HepG2 (cell line): Measurements from ENCODE around the gene CFAP119. TPM values are rescaled to one million over a fixed set of nuclear protein-coding genes. Genes with fewer than 3 reads are reported as not detected.
A peak's percentile ranks its signal among the peaks of the same experiment; 100 is the strongest.

Experiments used
- DMAP1 ChIP-seq: IDR thresholded peaks from 2 replicates; pipeline ENCODE4 v1.6.1; 2016
- GTF2F1 ChIP-seq: fragments of 150-350 bp; IDR thresholded peaks from 2 replicates; pipeline ENCODE4 v1.6.1; 2014; ENCODE audit warnings: low read length
- KLF16 ChIP-seq, 2 experiments: sonication (generic) in 1 of 2; formaldehyde crosslinking in 1 of 2; IDR thresholded peaks; 2 replicates each; pipeline versions ENCODE4 v1.6.1 to v1.8.0; 2016 to 2023; ENCODE audit warnings: missing genetic modification reagents in 2 of 2, missing compliant biosample characterization in 1 of 2
- KLF9 ChIP-seq: IDR thresholded peaks from 2 replicates; pipeline ENCODE4 v1.6.1; 2016; ENCODE audit warnings: low read depth
- MBNL3 ChIP-seq: fragments of 250-450 bp; sonication (Bioruptor Pico); conservative IDR thresholded peaks from 2 replicates; pipeline ENCODE4 v1.8.0; 2022; ENCODE audit warnings: mild to moderate bottlenecking, inconsistent platforms
- RFXANK ChIP-seq: IDR thresholded peaks from 2 replicates; pipeline ENCODE4 v1.6.1; 2016
- ZBTB7A ChIP-seq: sonication (generic); formaldehyde crosslinking; IDR thresholded peaks from 2 replicates; pipeline ENCODE4 v1.8.0; 2022; ENCODE audit warnings: mild to moderate bottlenecking, missing genetic modification reagents
- ZIK1 ChIP-seq: sonication (generic); formaldehyde crosslinking; IDR thresholded peaks from 2 replicates; pipeline ENCODE4 v1.5.0; 2020; ENCODE audit warnings: mild to moderate bottlenecking, low read depth, missing genetic modification reagents, borderline replicate concordance
- ZNF326 ChIP-seq: sonication (generic); formaldehyde crosslinking; IDR thresholded peaks from 2 replicates; pipeline ENCODE4 v1.4.0; 2020; ENCODE audit warnings: missing genetic modification reagents, borderline replicate concordance
- ZNF530 ChIP-seq: sonication (generic); formaldehyde crosslinking; IDR thresholded peaks from 2 replicates; pipeline ENCODE4 v1.5.0; 2020; ENCODE audit warnings: low read depth, mild to moderate bottlenecking, missing genetic modification reagents
- ZNF570 ChIP-seq: sonication (generic); formaldehyde crosslinking; IDR thresholded peaks from 2 replicates; pipeline ENCODE4 v1.4.0; 2020; ENCODE audit warnings: mild to moderate bottlenecking, missing genetic modification reagents, borderline replicate concordance
- ZNF577 ChIP-seq: sonication (generic); formaldehyde crosslinking; IDR thresholded peaks from 2 replicates; pipeline ENCODE4 v1.4.0; 2020; ENCODE audit warnings: mild to moderate bottlenecking, low read depth, missing genetic modification reagents, borderline replicate concordance
- ZNF619 ChIP-seq: sonication (generic); formaldehyde crosslinking; IDR thresholded peaks from 2 replicates; pipeline ENCODE4 v1.4.0; 2020; ENCODE audit warnings: mild to moderate bottlenecking, missing genetic modification reagents
- polyA plus RNA-seq, 8 experiments: library from polyadenylated mRNA; depleted of rRNA in 3 of 8; stranded (reverse) in 7 of 8; unstranded in 1 of 8; fragments of >200 nt; fragmentation: Illumina TruSeq in 4 of 8; extraction: Trizol in 4 of 8; gene quantifications; 2 replicates each; pipeline versions ENCODE4 v1.2.1 to v1.2.3, GENCODE V29; 2011 to 2016; ENCODE audit warnings: low read depth in 4 of 8, missing spikeins in 1 of 8, mixed read lengths in 1 of 8; ENCODE audit not compliant: insufficient read depth in 1 of 8
- total RNA-seq, 5 experiments: library from RNA; depleted of rRNA; stranded (reverse); fragments of >200 nt; fragmentation: Illumina TruSeq; extraction: Trizol; gene quantifications; 2 replicates each; pipeline ENCODE4 v1.2.3, GENCODE V29; 2016; ENCODE audit warnings: low read depth in 1 of 5
- TF ChIP-seq, protein P1 (sequence below): sonication (generic); formaldehyde crosslinking; IDR thresholded peaks from 2 replicates; pipeline ENCODE4 v1.5.1; 2020; ENCODE audit warnings: mild to moderate bottlenecking, missing genetic modification reagents
- TF ChIP-seq, protein P2 (sequence below): sonication (generic); formaldehyde crosslinking; IDR thresholded peaks from 2 replicates; pipeline ENCODE4 v1.8.0; 2022; ENCODE audit warnings: mild to moderate bottlenecking, missing genetic modification reagents, borderline replicate concordance
- TF ChIP-seq, protein P3 (sequence below): sonication (generic); formaldehyde crosslinking; IDR thresholded peaks from 2 replicates; pipeline ENCODE4 v1.5.0; 2020; ENCODE audit warnings: missing genetic modification reagents
- TF ChIP-seq, protein P4 (sequence below): sonication (generic); formaldehyde crosslinking; IDR thresholded peaks from 2 replicates; pipeline ENCODE4 v1.5.0; 2020; ENCODE audit warnings: mild to moderate bottlenecking, low read depth, missing genetic modification reagents, borderline replicate concordance
- TF ChIP-seq, protein P5 (sequence below): IDR thresholded peaks from 2 replicates; pipeline ENCODE4 v1.6.1; 2016; ENCODE audit warnings: low read depth
- TF ChIP-seq, protein P6 (sequence below): sonication (generic); formaldehyde crosslinking; IDR thresholded peaks from 2 replicates; pipeline ENCODE4 v1.4.0; 2020; ENCODE audit warnings: mild to moderate bottlenecking, missing genetic modification reagents

Gene CFAP119
- total and polyA plus RNA-seq, 2 of the 13 experiments (the other 11 are each of a cell fraction or from before 2014, with no cell fraction given) = 6.4 TPM

DNA sequence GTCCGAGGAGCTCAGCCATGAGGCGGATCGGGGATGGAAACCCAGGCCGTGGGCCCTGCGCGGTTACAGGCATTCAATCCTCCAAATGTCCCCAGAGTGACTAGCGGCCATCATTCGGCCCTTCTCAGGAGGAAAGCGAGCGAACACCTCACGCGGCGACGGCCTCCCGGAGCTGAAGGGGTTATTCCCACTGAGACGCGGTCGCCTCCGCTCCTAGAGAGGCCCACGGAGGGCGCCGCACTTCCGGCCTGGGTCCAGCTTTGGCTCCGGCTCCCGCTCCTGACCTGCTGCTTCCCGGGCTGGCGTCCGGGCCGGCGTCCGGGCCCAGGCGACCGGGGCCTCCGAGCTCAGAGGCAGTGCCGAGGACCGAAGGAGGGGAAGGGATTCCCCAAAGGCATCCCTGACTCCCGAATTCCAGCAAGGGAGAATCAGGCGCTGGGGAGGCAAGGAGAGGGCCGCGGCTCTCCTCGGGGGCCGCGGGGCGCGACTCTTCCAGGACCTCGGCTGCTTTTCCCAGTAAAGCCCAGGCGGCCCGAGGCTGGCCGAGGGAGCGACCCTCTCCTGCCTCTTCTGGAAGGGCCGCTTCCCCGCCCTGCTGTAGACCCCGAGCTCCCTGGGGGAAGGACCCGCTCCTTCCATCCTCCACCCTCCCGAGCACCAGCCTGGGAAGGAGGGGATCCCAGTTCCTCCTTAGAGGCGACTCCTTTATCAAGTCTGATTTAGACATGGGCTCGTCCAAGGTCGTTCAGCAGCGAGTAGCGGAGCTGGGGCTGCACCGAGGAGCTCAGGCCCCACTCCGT is 43.7 kb upstream of the CFAP119 start (continued):
- TF ChIP-seq, protein P1, sequence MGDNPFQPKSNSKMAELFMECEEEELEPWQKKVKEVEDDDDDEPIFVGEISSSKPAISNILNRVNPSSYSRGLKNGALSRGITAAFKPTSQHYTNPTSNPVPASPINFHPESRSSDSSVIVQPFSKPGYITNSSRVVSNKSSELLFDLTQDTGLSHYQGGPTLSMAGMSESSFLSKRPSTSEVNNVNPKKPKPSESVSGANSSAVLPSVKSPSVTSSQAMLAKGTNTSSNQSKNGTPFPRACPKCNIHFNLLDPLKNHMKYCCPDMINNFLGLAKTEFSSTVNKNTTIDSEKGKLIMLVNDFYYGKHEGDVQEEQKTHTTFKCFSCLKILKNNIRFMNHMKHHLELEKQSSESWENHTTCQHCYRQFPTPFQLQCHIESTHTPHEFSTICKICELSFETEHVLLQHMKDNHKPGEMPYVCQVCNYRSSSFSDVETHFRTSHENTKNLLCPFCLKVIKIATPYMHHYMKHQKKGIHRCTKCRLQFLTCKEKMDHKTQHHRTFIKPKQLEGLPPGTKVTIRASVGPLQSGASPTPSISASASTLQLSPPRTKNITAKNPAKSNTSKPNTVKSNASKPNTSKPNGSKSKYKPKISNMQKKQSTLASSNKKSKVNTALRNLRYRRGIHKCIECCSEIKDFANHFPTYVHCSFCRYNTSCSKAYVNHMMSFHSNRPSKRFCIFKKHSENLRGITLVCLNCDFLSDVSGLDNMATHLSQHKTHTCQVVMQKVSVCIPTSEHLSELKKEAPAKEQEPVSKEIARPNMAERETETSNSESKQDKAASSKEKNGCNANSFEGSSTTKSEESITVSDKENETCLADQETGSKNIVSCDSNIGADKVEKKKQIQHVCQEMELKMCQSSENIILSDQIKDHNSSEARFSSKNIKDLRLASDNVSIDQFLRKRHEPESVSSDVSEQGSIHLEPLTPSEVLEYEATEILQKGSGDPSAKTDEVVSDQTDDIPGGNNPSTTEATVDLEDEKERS (CRISPR knock-in tag) = no peak; the same call in 1 of the 2 replicates
- peak; percentile 77; the same call in 1 of the 2 replicates for TF ChIP-seq ZNF530 (CRISPR knock-in tag)
- peak; percentile 71; the same call in 1 of the 2 replicates for TF ChIP-seq ZNF570
- TF ChIP-seq, protein P2, sequence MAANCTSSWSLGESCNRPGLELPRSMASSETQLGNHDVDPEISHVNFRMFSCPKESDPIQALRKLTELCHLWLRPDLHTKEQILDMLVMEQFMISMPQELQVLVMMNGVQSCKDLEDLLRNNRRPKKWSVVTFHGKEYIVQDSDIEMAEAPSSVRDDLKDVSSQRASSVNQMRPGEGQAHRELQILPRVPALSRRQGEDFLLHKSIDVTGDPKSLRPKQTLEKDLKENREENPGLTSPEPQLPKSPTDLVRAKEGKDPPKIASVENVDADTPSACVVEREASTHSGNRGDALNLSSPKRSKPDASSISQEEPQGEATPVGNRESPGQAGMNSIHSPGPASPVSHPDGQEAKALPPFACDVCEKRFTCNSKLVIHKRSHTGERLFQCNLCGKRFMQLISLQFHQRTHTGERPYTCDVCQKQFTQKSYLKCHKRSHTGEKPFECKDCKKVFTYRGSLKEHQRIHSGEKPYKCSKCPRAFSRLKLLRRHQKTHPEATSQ (CRISPR knock-in tag) = no peak
- peak; percentile 90; the same call in 1 of the 2 replicates for TF ChIP-seq KLF9 (CRISPR knock-in tag)
- peak; percentile 93; the same call in 1 of the 2 replicates for TF ChIP-seq RFXANK (CRISPR knock-in tag)
- TF ChIP-seq, protein P3, sequence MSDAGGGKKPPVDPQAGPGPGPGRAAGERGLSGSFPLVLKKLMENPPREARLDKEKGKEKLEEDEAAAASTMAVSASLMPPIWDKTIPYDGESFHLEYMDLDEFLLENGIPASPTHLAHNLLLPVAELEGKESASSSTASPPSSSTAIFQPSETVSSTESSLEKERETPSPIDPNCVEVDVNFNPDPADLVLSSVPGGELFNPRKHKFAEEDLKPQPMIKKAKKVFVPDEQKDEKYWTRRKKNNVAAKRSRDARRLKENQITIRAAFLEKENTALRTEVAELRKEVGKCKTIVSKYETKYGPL (CRISPR knock-in tag) = peak; percentile 52; the same call in 1 of the 2 replicates
- TF ChIP-seq, protein P4, sequence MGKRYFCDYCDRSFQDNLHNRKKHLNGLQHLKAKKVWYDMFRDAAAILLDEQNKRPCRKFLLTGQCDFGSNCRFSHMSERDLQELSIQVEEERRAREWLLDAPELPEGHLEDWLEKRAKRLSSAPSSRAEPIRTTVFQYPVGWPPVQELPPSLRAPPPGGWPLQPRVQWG = no peak
- TF ChIP-seq ZNF577 (CRISPR knock-in tag) = no peak; the same call in 1 of the 2 replicates
- TF ChIP-seq, protein P5, sequence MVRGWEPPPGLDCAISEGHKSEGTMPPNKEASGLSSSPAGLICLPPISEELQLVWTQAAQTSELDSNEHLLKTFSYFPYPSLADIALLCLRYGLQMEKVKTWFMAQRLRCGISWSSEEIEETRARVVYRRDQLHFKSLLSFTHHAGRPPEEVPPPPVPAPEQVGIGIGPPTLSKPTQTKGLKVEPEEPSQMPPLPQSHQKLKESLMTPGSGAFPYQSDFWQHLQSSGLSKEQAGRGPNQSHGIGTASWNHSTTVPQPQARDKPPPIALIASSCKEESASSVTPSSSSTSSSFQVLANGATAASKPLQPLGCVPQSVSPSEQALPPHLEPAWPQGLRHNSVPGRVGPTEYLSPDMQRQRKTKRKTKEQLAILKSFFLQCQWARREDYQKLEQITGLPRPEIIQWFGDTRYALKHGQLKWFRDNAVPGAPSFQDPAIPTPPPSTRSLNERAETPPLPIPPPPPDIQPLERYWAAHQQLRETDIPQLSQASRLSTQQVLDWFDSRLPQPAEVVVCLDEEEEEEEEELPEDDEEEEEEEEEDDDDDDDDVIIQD = peak; percentile 79; the same call in 1 of the 2 replicates
- TF ChIP-seq DMAP1 (CRISPR knock-in tag) = peak; percentile 96
- peak; percentile 85; the same call in 1 of the 2 replicates for TF ChIP-seq ZBTB7A (CRISPR knock-in tag)
- TF ChIP-seq, protein P6, sequence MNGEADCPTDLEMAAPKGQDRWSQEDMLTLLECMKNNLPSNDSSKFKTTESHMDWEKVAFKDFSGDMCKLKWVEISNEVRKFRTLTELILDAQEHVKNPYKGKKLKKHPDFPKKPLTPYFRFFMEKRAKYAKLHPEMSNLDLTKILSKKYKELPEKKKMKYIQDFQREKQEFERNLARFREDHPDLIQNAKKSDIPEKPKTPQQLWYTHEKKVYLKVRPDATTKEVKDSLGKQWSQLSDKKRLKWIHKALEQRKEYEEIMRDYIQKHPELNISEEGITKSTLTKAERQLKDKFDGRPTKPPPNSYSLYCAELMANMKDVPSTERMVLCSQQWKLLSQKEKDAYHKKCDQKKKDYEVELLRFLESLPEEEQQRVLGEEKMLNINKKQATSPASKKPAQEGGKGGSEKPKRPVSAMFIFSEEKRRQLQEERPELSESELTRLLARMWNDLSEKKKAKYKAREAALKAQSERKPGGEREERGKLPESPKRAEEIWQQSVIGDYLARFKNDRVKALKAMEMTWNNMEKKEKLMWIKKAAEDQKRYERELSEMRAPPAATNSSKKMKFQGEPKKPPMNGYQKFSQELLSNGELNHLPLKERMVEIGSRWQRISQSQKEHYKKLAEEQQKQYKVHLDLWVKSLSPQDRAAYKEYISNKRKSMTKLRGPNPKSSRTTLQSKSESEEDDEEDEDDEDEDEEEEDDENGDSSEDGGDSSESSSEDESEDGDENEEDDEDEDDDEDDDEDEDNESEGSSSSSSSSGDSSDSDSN (CRISPR knock-in tag) = peak; percentile 100
- peak; percentile 79; the same call in 1 of the 2 replicates for TF ChIP-seq ZIK1 (CRISPR knock-in tag)
- no peak for TF ChIP-seq ZNF326
- TF ChIP-seq GTF2F1 = no peak
- TF ChIP-seq ZNF619 (CRISPR knock-in tag) = peak; percentile 95
- TF ChIP-seq MBNL3 (CRISPR knock-in tag) = no peak
- peak; percentile 17 to 99; a peak in 2 of 4 replicates for TF ChIP-seq KLF16 (CRISPR knock-in tag; IDR thresholded peaks at IDR 0.05)
